Activated CD4-positive, alpha-beta memory T cell treated with anti-CD3 and anti-CD28 coated beads for 36 hours (primary cell): ENCODE measurements around the gene KCTD5. TPM values are rescaled to one million over a fixed set of nuclear protein-coding genes. Genes with fewer than 3 reads are reported as not detected.

Source experiments
- CTCF ChIA-PET: fragments of 350-600 bp; sonication (Branson Sonifier 250); formaldehyde crosslinking; loops from one replicate; lab custom pipeline; 2021; ENCODE audit warnings: antibody characterized with exemption, inconsistent platforms; lab: Charles Lee
- POLR2A ChIA-PET: fragments of 350-600 bp; sonication (Branson Sonifier 250); formaldehyde crosslinking; loops from one replicate; lab custom pipeline; 2021; ENCODE audit warnings: antibody characterized with exemption; lab: Charles Lee
- DNase-seq: peaks from one replicate; pipeline ENCODE4 v3.0.0-alpha.2; 2020
- H3K27ac Mint-ChIP-seq: one replicate; pipeline ENCODE4 v1.8.0; 2021; ENCODE audit warnings: mixed read lengths
- H3K27me3 Mint-ChIP-seq: one replicate; pipeline ENCODE4 v1.8.0; 2021; ENCODE audit warnings: mixed read lengths
- H3K36me3 Mint-ChIP-seq: one replicate; pipeline ENCODE4 v1.8.0; 2021; ENCODE audit warnings: mixed read lengths
- H3K4me1 Mint-ChIP-seq: one replicate; pipeline ENCODE4 v1.8.0; 2021; ENCODE audit warnings: low read depth, mixed read lengths
- H3K4me3 Mint-ChIP-seq: one replicate; pipeline ENCODE4 v1.8.0; 2021; ENCODE audit warnings: mild to moderate bottlenecking, mixed read lengths
- H3K9me3 Mint-ChIP-seq: one replicate; pipeline ENCODE4 v1.8.0; 2021; ENCODE audit warnings: mixed read lengths
- intact Hi-C: fragments of 100-400 bp; cut with micrococcal nuclease; formaldehyde crosslinking; loops from one replicate; pipeline ENCODE4 v1.15.1; 2023
- total RNA-seq, 2 experiments: library from RNA; stranded (reverse); gene quantifications; one replicate each; pipeline ENCODE4 v1.2.3, GENCODE V29; 2021

KCTD5 gene
- total RNA-seq, 2 experiments from 2014 or later, result 61.8 to 62.7 TPM

DNA sequence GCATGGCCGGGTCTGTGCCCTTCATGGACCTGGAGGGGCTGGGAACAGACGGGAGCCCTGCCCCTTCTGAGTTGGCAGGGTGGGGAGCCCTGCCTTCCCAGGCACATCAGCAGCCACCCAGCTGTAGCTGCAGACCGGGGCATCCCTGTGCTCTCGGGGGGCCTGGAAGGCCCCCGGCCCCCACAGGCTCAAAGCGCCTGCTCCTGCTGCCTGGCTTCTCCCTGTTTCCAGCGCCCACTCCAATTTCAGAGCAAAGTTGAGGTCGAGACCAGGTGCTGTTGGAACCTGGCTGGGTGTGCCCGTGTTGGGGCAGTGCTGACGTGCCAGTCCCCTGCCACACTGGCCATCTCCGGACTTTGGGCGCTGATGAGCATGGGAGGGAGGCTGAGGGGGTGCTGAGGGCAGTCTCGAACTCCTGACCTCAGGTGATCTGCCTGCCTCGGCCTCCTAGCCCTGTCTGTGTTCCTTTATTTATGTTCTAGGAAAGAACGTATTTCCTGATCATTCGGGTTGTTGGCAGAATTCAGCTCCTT, 42.6 kb downstream of the KCTD5 start:
- Mint-ChIP-seq H3K27ac (no peak overlapping the region), H3K9me3 (no peaks in the 10 kb centered on the region), H3K4me3 (no peak overlapping the region), H3K36me3 (no peaks in the 10 kb centered on the region), H3K27me3 (peaks cover 4% of the 10 kb centered on the region), H3K4me1 (peaks cover 4% of the 10 kb centered on the region)
- DNase-seq, result no peak
- CTCF ChIA-PET, result interaction anchor here (1.5 kb wide), 1 partner anchor 203 kb away, joined by 4 read pairs; no protein-coding TSS in a partner anchor
- POLR2A ChIA-PET, result interaction anchor here (1.4 kb wide), 1 partner anchor 29 kb away, joined by 3 read pairs; no protein-coding TSS in a partner anchor
- intact Hi-C loops, result loop anchor here (10.0 kb wide), 1 partner anchor 60 kb away; no protein-coding TSS in a partner anchor

DNA sequence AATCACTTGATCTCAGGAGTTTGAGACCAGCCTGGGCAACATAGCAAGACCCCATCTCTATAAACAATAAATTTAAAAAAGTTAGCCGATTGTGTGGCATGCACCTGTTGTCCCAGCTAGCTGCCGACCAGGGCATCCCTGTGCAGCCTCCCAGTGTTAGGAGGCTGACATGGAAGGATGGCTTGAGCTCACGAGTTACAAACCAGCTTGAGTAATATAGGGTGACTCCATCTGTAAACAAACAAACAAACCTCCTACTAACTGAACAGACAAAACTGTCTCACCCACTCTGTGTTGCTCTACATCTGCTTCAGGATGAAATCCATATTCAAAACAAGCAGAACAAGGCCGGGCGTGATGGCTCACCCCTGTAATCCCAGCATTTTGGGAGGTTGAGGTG, 44.6 kb downstream of the KCTD5 start:
- ChIA-PET POLR2A (no interaction called here), CTCF (no interaction called here)
- H3K4me3 Mint-ChIP-seq, result no peak overlapping the region
- H3K9me3 Mint-ChIP-seq, result no peaks in the 10 kb centered on the region
- peaks cover 2% of the 10 kb centered on the region for H3K4me1 Mint-ChIP-seq
- intact Hi-C loops, result loop anchor here (10.0 kb wide), 1 partner anchor 62 kb away; no protein-coding TSS in a partner anchor
- DNase-seq, result no peak
- peaks cover 4% of the 10 kb centered on the region for H3K27me3 Mint-ChIP-seq
- no peaks in the 10 kb centered on the region for H3K36me3 Mint-ChIP-seq
- no peak overlapping the region for H3K27ac Mint-ChIP-seq

GRCh38 chr16:2728034-2728433, 45.7 kb downstream of the KCTD5 start:
- ChIA-PET POLR2A (no interaction called here), CTCF (no interaction called here)
- H3K4me3 Mint-ChIP-seq, result no peak overlapping the region
- H3K27me3 Mint-ChIP-seq, result peaks cover 4% of the 10 kb centered on the region
- intact Hi-C loops, result loop anchor here (10.0 kb wide), 1 partner anchor 63 kb away; no protein-coding TSS in a partner anchor
- no peaks in the 10 kb centered on the region for H3K36me3 Mint-ChIP-seq
- H3K9me3 Mint-ChIP-seq, result no peaks in the 10 kb centered on the region
- peaks cover 2% of the 10 kb centered on the region for H3K4me1 Mint-ChIP-seq
- DNase-seq, result no peak
- no peak overlapping the region for H3K27ac Mint-ChIP-seq

GRCh38 chr16:2734844-2735515, 52.7 kb downstream of the KCTD5 start:
- H3K27ac Mint-ChIP-seq, result no peak overlapping the region
- ChIA-PET CTCF (no interaction called here), POLR2A (no interaction called here)
- intact Hi-C loops, result no loop called here
- DNase-seq, result no peak
- no peaks in the 10 kb centered on the region for H3K9me3 Mint-ChIP-seq
- no peaks in the 10 kb centered on the region for H3K4me1 Mint-ChIP-seq
- H3K27me3 Mint-ChIP-seq, result peaks cover 1% of the 10 kb centered on the region
- H3K4me3 Mint-ChIP-seq, result no peak overlapping the region
- H3K36me3 Mint-ChIP-seq, result no peaks in the 10 kb centered on the region

- Mint-ChIP-seq H3K27ac (no peak overlapping the region), H3K4me3 (no peak overlapping the region), H3K4me1 (no peaks in the 10 kb centered on the region), H3K9me3 (no peaks in the 10 kb centered on the region), H3K36me3 (no peaks in the 10 kb centered on the region), H3K27me3 (peaks cover 1% of the 10 kb centered on the region)
- POLR2A ChIA-PET, result no interaction called here
- no peak for DNase-seq
- CTCF ChIA-PET, result no interaction called here
- intact Hi-C loops, result no loop called here
Observed at GRCh38 chr16:2736476-2737237, 54.3 kb downstream of the KCTD5 start.

GRCh38 chr16:2737238-2737605, 54.9 kb downstream of the KCTD5 start:
- intact Hi-C loops, result no loop called here
- no peak overlapping the region for H3K27ac Mint-ChIP-seq
- H3K36me3 Mint-ChIP-seq, result no peaks in the 10 kb centered on the region
- H3K9me3 Mint-ChIP-seq, result no peaks in the 10 kb centered on the region
- H3K27me3 Mint-ChIP-seq, result peaks cover 1% of the 10 kb centered on the region
- no peaks in the 10 kb centered on the region for H3K4me1 Mint-ChIP-seq
- H3K4me3 Mint-ChIP-seq, result no peak overlapping the region
- no peak for DNase-seq
- POLR2A ChIA-PET, result no interaction called here
- CTCF ChIA-PET, result no interaction called here

GRCh38 chr16:2737895-2738418, 55.6 kb downstream of the KCTD5 start:
- Mint-ChIP-seq H3K4me3 (no peak overlapping the region), H3K36me3 (no peaks in the 10 kb centered on the region), H3K9me3 (no peaks in the 10 kb centered on the region), H3K27ac (no peak overlapping the region), H3K4me1 (no peaks in the 10 kb centered on the region), H3K27me3 (peaks cover 1% of the 10 kb centered on the region)
- CTCF ChIA-PET, result interaction anchor here (0.6 kb wide), 2 partner anchors 9 to 1014 kb away, joined by 3 read pairs; no protein-coding TSS in a partner anchor
- intact Hi-C loops, result no loop called here
- no peak for DNase-seq
- POLR2A ChIA-PET, result no interaction called here

DNA sequence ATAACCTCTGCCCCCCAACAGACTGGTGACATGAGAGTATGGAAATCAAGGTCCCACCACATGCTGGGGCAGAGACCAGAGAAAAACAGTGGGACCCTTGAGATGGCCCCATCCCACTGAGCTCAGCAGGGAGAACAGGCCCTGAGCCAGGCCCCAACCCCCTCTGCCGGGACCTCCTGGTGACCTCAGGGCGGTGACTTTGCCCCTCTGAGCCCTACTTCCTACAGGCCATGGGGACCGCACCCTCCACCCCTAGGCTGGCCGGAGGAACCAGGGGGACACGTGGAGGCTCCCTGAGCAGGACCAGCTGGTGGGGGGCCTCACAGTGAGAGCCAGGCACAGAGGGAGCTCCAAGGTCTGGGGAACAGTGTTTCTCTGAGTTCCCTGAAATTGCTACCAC, 56.3 kb downstream of the KCTD5 start:
- Mint-ChIP-seq H3K4me1 (no peaks in the 10 kb centered on the region), H3K4me3 (no peak overlapping the region), H3K36me3 (no peaks in the 10 kb centered on the region), H3K27ac (no peak overlapping the region), H3K9me3 (no peaks in the 10 kb centered on the region), H3K27me3 (peaks cover 1% of the 10 kb centered on the region)
- CTCF ChIA-PET, result interaction anchor here (0.6 kb wide), 1 partner anchor 10 kb away, joined by 3 read pairs; no protein-coding TSS in a partner anchor
- POLR2A ChIA-PET, result no interaction called here
- intact Hi-C loops, result no loop called here
- DNase-seq, result no peak

DNA sequence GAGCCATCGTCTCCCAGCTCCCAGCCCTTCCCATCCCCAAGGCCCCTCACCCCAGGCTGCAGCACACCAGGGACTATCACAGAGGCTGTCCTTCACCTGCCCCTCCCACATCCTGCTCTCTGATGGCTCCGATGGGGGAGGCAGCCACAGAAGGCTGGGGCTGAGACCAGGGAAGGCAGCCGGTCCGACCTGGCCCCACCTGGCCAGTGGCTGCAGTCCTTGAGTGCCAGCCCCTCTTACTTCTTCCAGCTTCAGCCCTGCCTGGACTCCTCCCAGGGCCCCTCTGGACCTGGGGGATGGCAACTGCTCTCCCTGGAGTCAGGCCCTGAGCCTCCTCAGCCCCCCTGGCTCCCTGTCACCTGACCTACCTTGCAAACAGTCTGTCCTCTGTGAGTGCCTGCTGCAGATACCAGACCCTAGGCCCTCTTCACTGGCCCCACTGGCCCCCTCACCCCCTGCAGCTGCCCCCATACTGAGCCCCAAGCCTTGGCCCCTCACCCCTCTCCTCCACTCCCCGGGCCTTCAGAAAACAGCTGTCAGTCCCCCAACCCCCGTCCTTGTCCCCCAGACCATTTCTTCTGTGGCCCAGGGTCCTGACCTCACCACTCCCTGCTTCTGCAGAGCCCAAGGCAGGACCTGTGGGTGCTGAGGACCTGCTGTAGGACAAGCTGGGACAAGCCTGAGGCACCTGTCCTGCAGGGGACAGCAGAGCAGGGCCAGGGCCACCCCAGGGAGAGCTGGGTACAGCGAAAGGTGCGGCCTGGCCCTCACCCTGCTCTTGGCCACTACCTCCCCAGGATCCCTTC, 57.5 kb downstream of the KCTD5 start:
- Mint-ChIP-seq H3K9me3 (no peaks in the 10 kb centered on the region), H3K36me3 (no peaks in the 10 kb centered on the region), H3K27ac (no peak overlapping the region), H3K4me3 (no peak overlapping the region), H3K27me3 (peaks cover 1% of the 10 kb centered on the region), H3K4me1 (no peaks in the 10 kb centered on the region)
- intact Hi-C loops, result no loop called here
- no peak for DNase-seq
- ChIA-PET CTCF (no interaction called here), POLR2A (interaction anchor here (0.7 kb wide), 1 partner anchor 234 kb away, joined by 3 read pairs; no protein-coding TSS in a partner anchor)

GRCh38 chr16:2740476-2740875, 58.2 kb downstream of the KCTD5 start:
- POLR2A ChIA-PET, result interaction anchor here (0.7 kb wide), 1 partner anchor 234 kb away, joined by 3 read pairs; no protein-coding TSS in a partner anchor
- H3K4me1 Mint-ChIP-seq, result no peaks in the 10 kb centered on the region
- no peak overlapping the region for H3K4me3 Mint-ChIP-seq
- no peak for DNase-seq
- no peaks in the 10 kb centered on the region for H3K9me3 Mint-ChIP-seq
- H3K36me3 Mint-ChIP-seq, result no peaks in the 10 kb centered on the region
- no peak overlapping the region for H3K27ac Mint-ChIP-seq
- intact Hi-C loops, result no loop called here
- CTCF ChIA-PET, result no interaction called here
- H3K27me3 Mint-ChIP-seq, result no peaks in the 10 kb centered on the region

- H3K27me3 Mint-ChIP-seq, result no peaks in the 10 kb centered on the region
- no peaks in the 10 kb centered on the region for H3K36me3 Mint-ChIP-seq
- intact Hi-C loops, result no loop called here
- no peaks in the 10 kb centered on the region for H3K4me1 Mint-ChIP-seq
- no peak for DNase-seq
- ChIA-PET CTCF (no interaction called here), POLR2A (no interaction called here)
- H3K9me3 Mint-ChIP-seq, result no peaks in the 10 kb centered on the region
- H3K27ac Mint-ChIP-seq, result no peak overlapping the region
- H3K4me3 Mint-ChIP-seq, result no peak overlapping the region
Observed at GRCh38 chr16:2741168-2741567, 58.8 kb downstream of the KCTD5 start.
